ENCODE measurements around the gene ESPNL.

ESPNL gene

GRCh38 chr2:238097988-238098871 is 1.9 kb upstream of the ESPNL start:
- no peak for DNase-seq (ENCODE audit: low read depth)

GRCh38 chr2:238098901-238099713 is 1.0 kb upstream of the ESPNL start:
- no peak for DNase-seq (ENCODE audit: low read depth)

GRCh38 chr2:238099714-238100048 is 459 bp upstream of the ESPNL start:
- DNase-seq (ENCODE audit: low read depth) = no peak

- DNase-seq (ENCODE audit: low read depth) = no peak
Measured at GRCh38 chr2:238100821-238101771, 956 bp downstream of the ESPNL start.

- DNase-seq (ENCODE audit: low read depth) = no peak
Measured at GRCh38 chr2:238101891-238102841, 2.0 kb downstream of the ESPNL start.

GRCh38 chr2:238102865-238103264 is 2.7 kb downstream of the ESPNL start:
- DNase-seq (ENCODE audit: low read depth) = no peak

- no peak for DNase-seq (ENCODE audit: low read depth)
Measured at GRCh38 chr2:238103465-238104225, 3.5 kb downstream of the ESPNL start.

GRCh38 chr2:238104226-238104690 is 4.1 kb downstream of the ESPNL start:
- DNase-seq (ENCODE audit: low read depth) = no peak

- no peak for DNase-seq (ENCODE audit: low read depth)
Measured at GRCh38 chr2:238104691-238105371, 4.7 kb downstream of the ESPNL start.

GRCh38 chr2:238105506-238106338 is 5.6 kb downstream of the ESPNL start:
- DNase-seq (ENCODE audit: low read depth) = no peak

GRCh38 chr2:238106339-238106697 is 6.2 kb downstream of the ESPNL start:
- DNase-seq (ENCODE audit: low read depth) = no peak

- no peak for DNase-seq (ENCODE audit: low read depth)
Measured at GRCh38 chr2:238106698-238107524, 6.8 kb downstream of the ESPNL start.

GRCh38 chr2:238107525-238108422 is 7.6 kb downstream of the ESPNL start:
- no peak for DNase-seq (ENCODE audit: low read depth)

- no peak for DNase-seq (ENCODE audit: low read depth)
Measured at GRCh38 chr2:238108423-238109183, 8.5 kb downstream of the ESPNL start.

- no peak for DNase-seq (ENCODE audit: low read depth)
Measured at GRCh38 chr2:238113611-238114010, 13.5 kb downstream of the ESPNL start.

- DNase-seq (ENCODE audit: low read depth) = no peak
Measured at GRCh38 chr2:238114331-238114841, 14.2 kb downstream of the ESPNL start.

All from activated T-cell treated with anti-CD3 and anti-CD28 coated beads for 1 hour (primary cell).